HG03135 (cell line): ENCODE results near the gene KRT86.
"Not testable (repeated sequence)": the region's sequence is repeated elsewhere in the genome, so short reads cannot be mapped to it uniquely, and the experiment has no call there.

Source experiments
- ATAC-seq: cut with Tn5 transposase; IDR thresholded peaks from one replicate; pipeline ENCODE4 v1.9.1; 2021; ENCODE audit warnings: mild to moderate bottlenecking, moderate library complexity; ENCODE audit not compliant: unreplicated experiment

Gene KRT86

DNA sequence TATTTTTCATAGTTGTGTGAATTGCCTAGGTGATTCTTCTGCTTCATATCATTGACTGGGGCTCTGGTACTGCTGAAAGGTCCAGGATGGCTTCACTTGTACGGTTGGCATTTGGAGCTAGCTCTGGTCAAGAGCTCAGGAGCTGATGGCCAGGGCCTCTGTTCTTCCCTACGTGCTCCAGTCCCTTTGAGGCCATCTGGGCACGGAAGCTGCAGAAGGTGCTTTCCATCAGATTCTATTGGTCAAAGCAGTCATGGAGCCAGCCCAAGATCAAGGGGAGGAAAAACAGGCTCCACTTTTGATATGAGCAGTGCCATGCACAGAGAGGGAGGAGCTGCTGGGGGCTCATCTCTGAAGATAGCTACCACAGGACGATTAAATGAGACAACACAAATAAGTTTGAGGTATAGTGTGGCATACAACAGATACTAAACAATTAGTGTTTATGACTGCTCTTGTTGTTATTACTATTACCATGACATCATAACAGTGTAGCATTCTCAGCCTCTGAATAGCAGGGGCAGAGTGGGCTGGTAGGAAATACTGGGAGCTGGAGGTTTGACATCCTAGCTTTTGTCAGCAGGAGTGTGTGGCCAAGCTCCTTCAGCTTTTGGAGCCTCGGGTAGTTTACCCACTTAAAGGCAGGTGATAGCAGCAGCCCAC, 36.3 kb downstream of the KRT86 start:
- ATAC-seq = no peak

DNA sequence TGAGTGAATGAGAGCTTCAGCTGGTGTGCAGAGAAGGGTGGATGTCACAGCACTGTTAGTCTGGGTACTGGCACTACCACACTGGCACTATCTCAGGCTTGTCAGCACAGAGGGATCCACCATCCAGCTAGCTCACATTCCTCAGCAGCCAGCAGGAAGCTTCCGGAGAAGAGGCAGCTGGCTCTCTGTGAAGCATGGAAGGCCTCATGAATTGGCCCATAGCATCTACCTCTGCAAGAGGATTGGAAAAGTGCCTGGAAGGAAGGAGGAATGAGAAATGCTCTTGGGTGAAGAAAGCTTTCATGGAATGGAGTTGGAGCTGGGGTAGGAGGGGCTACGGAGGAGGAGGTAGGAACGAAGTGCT, 36.8 kb downstream of the KRT86 start:
- ATAC-seq = no peak

- no peak for ATAC-seq
Measured at GRCh38 chr12:52312086-52312485, 37.6 kb downstream of the KRT86 start.

- no peak for ATAC-seq
Measured at GRCh38 chr12:52313461-52313860, 39.0 kb downstream of the KRT86 start.

GRCh38 chr12:52313926-52314325, 39.5 kb downstream of the KRT86 start:
- ATAC-seq = no peak

DNA sequence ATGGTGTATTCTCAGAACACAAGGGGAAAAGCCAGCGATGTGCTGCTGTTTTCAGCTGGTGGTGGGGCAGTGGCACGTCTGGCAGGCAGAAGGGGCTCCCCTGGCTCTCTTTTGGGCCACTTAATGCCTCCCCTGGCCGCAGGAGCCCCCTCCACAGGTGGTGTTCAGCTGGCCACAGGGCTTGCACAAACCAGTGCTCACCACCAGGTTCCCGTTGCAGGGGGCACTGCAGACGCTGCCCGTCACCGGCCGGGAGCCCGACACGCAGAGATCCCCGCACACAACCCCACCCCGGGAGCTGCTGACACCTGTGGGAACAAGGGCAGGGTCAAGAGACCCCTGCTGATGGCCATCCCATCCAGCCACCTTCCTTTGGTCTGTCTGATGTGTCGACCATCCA, 40.1 kb downstream of the KRT86 start:
- ATAC-seq = no peak

- not testable (repeated sequence) for ATAC-seq
Measured at GRCh38 chr12:52315721-52316120, 41.3 kb downstream of the KRT86 start.

GRCh38 chr12:52316290-52316689, 41.8 kb downstream of the KRT86 start:
- ATAC-seq = no peak

- ATAC-seq = no peak
Measured at GRCh38 chr12:52316701-52317100, 42.3 kb downstream of the KRT86 start.

GRCh38 chr12:52317468-52318052, 43.1 kb downstream of the KRT86 start:
- no peak for ATAC-seq

- no peak for ATAC-seq
Measured at GRCh38 chr12:52318241-52318990, 44.0 kb downstream of the KRT86 start.

DNA sequence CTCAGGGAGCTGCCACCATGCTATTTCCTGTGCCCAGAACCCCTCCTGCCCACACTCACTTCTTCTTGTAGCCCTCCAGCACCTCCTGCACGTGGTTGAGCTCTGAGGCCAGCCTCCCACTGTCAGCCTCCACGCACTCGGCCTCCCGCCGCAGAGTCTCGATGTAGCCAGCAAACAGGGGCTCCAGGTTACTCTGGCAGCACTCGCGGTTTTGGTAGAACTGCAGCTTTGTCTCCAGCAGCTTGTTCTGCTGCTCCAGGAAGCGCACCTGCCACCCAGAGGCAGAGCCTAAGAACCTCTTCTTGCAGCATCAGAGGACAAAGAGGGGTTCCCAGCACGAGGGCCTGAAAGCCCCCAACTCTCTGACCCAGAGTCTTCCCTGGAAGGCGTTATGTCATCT, 44.7 kb downstream of the KRT86 start:
- no peak for ATAC-seq

- no peak for ATAC-seq
Measured at GRCh38 chr12:52320784-52321400, 46.4 kb downstream of the KRT86 start, which contains the start of gene KRT83. Gene KRT83 (minus strand): TSS chr12:52321398. CDS start chr12:52321335, 63 bp downstream.

GRCh38 chr12:52321418-52321817, 47.0 kb downstream of the KRT86 start:
- no peak for ATAC-seq

GRCh38 chr12:52322069-52322468, 47.6 kb downstream of the KRT86 start:
- no peak for ATAC-seq

GRCh38 chr12:52323001-52323400, 48.6 kb downstream of the KRT86 start:
- no peak for ATAC-seq

DNA sequence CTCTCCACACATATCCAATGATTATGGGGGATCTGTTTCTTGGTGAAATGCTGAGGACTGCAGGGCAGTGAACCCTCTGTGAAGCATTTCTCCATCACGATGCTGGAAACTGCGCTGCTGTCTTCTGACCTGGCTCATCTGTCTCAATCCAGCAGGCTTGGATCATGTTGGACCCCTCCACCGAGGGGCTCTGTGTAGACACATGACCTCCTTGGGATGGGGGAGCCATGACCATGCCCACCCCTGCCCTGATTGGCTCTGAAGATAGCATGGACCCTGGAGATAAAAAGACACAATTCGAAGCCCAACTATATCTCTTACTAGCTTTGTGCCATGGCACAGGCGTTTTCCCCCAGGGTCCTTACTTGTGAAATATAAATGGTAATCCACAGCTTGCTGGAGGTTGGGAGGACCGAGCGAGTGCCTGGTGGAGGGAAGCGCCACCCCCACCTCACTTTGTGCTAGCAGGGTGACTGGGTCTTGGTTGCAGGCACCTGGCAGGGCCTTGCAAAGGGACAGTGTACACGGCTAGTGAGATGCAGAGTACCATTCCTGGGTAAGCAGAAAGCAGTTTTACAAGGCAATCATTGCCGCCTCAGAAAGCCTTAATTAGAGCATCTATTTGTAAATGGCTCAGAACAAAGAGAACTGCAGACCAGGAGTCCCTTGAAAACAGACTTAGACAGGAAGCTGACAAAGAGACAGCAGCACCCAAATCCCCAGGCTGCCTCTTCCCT, 49.1 kb downstream of the KRT86 start:
- no peak for ATAC-seq

DNA sequence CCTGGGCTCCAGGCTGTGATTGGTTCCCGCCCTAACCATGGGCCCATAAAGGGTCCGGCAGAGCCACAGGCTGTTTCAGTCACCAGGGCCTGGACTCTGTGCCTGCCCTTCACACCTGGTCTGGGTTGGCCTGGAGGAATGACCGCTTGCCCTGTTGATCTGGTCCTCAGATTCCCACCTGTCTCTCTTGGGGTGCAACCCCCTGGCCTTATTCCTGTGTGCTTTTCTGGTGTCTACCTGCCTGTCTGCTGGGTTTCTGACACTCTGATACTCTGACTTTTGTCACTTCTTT, 49.7 kb downstream of the KRT86 start:
- no peak for ATAC-seq

DNA sequence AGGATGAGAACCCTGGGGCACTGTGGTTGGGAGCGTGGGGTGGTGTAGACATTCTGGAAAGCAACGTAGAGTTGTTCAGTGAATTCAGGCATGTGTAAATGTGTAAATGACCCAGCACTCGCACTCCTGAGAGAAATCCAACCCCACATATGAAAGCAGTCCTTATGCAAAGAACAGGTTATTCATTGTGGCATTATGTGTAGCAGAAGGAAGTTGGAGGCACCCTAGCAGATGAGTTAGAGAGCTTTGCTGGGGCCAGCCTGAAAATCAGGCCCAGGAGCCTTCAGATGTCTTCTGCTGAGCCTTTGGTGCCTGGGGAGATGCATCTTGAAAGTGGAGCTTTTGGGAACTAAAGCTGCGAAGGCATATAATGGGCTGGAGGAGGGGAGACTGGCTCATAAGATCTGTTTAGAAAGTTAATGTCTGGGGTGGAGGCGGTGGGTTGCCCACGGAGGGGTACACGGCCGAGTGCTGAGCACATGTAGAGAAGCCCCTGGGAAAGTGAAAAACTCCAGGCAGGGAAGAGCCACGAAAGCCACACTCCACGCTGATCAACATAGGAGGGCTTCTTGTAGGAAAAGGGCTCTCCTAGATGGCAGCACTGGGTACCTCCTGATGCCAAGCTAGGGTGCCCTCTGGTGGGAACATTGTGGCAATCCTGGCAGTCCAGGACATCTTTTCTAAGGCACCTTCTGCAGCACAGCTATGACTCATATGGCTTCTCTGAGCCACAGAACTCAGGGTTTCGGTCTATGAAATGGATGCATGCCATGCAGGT, 52.8 kb downstream of the KRT86 start:
- ATAC-seq = peak; percentile 92

DNA sequence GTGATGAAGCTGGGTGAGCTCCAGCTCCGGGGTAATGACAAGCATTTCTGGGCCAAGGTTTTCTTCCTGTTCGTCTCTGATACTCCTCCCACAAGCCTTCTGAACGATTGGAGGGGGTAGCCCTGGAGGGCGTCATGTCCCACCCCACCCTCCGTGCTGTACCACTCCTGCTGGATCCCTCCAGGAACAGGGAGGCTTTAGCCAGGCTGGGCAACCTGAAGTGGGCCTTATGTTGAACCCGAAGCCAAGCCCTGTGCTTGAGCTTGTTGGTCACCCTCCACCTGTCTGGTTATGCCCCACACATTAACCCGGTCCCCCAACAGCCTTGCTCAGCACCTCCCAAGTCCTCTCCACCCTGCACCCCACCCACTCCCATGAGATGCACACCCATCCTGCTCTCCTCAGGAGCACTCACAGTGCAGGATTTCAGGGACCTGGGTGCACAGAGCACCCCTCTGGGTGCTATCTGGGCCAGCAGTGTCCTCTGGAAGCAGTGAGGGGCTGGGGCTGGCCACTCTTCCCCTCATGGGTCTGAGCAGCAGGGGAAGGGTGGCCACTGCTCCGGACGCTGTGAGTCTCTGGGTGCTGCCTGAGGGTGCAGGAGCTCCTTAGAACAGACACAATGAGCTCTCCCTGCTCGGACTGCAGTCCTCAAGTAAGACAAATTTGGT, 53.5 kb downstream of the KRT86 start:
- no peak for ATAC-seq
